ENCODE data around the gene PLAA. TPM values are rescaled to one million over a fixed set of nuclear protein-coding genes. Genes with fewer than 3 reads are reported as not detected.

PLAA gene
- total and polyA plus RNA-seq, 10 of the 15 experiments (the other 5 are each of a cell fraction or from before 2014, with no cell fraction given), result 5.6 to 42.4 (median 34.1) TPM

DNA sequence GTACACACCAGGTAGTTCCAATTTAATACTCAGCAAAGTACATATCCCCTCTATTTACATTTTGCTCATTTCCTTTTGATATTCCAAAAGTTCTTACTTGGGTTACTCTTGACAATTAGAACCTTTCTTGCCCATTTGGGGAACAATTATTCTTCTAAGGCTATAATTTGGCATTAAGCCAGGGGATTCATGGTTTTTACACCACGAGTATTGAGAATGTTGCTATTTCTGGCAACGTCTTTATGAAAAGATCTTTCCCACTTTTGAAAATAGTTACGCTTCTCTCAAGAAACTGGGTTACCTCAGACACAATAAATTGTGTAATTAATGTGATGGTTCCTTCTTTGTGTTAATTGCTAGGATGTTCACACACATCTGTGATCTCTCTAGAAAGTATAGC is 43.0 kb downstream of the PLAA start:
- Histone ChIP-seq H3K4me1 (ENCODE audit: control insufficient read depth, insufficient read depth, low read length) (no peaks in the 10 kb centered on the region), H3K4me3 (no peak overlapping the region), H2AFZ (ENCODE audit: control insufficient read depth, low read depth, low read length) (no peak overlapping the region), H3K4me2 (ENCODE audit: control insufficient read depth, insufficient read depth) (no peak overlapping the region), H3K79me2 (ENCODE audit: control insufficient read depth, insufficient read depth, low read length) (no peaks in the 10 kb centered on the region), H3K27me3 (replicated peaks in 1 of 2; ENCODE audit: control insufficient read depth in 2 of 2, insufficient read depth in 2 of 2, low read length in 1 of 2) (no peaks in the 10 kb centered on the region), H3K36me3 (ENCODE audit: control insufficient read depth in 2 of 2, insufficient read depth in 2 of 2, low read length in 1 of 2) (peaks cover 3 to 11% of the 10 kb centered on the region in 2 experiments; a peak in 3 of 4 replicates), H3K9me3 (replicated peaks; ENCODE audit: control insufficient read depth, insufficient read depth, low read length) (no peaks in the 10 kb centered on the region), H3K27ac (ENCODE audit: control insufficient read depth, insufficient read depth) (no peak overlapping the region), H3K9ac (ENCODE audit: control insufficient read depth, insufficient read depth, low read length) (no peak overlapping the region), H4K20me1 (ENCODE audit: control insufficient read depth, insufficient read depth) (no peaks in the 10 kb centered on the region)
- no peak for ATAC-seq
- ChIA-PET CTCF (no interaction called here), SMC1A (ENCODE audit: uncharacterized antibody, unreplicated experiment) (interaction anchor here (1.7 kb wide), 1 partner anchor 9 kb away, joined by 7 read pairs; no protein-coding TSS in a partner anchor), RAD21 (ENCODE audit: unreplicated experiment) (no interaction called here), POLR2A (interaction anchor here (1.1 kb wide), 1 partner anchor 13 kb away, joined by 5 read pairs; no protein-coding TSS in a partner anchor)
- intact Hi-C loops (cut with micrococcal nuclease; ENCODE audit: unreplicated experiment) (no loop called here), in situ Hi-C loops (cut with MboI) (no loop called here)
- TF ChIP-seq, protein P1, sequence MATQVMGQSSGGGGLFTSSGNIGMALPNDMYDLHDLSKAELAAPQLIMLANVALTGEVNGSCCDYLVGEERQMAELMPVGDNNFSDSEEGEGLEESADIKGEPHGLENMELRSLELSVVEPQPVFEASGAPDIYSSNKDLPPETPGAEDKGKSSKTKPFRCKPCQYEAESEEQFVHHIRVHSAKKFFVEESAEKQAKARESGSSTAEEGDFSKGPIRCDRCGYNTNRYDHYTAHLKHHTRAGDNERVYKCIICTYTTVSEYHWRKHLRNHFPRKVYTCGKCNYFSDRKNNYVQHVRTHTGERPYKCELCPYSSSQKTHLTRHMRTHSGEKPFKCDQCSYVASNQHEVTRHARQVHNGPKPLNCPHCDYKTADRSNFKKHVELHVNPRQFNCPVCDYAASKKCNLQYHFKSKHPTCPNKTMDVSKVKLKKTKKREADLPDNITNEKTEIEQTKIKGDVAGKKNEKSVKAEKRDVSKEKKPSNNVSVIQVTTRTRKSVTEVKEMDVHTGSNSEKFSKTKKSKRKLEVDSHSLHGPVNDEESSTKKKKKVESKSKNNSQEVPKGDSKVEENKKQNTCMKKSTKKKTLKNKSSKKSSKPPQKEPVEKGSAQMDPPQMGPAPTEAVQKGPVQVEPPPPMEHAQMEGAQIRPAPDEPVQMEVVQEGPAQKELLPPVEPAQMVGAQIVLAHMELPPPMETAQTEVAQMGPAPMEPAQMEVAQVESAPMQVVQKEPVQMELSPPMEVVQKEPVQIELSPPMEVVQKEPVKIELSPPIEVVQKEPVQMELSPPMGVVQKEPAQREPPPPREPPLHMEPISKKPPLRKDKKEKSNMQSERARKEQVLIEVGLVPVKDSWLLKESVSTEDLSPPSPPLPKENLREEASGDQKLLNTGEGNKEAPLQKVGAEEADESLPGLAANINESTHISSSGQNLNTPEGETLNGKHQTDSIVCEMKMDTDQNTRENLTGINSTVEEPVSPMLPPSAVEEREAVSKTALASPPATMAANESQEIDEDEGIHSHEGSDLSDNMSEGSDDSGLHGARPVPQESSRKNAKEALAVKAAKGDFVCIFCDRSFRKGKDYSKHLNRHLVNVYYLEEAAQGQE (IDR thresholded peaks at IDR 0.05; ENCODE audit: low read depth, low read length), result no peak
- TF ChIP-seq ASH2L (IDR thresholded peaks at IDR 0.05; ENCODE audit: borderline replicate concordance, low read depth), result no peak
- TF ChIP-seq PAX5 (IDR thresholded peaks at IDR 0.05; ENCODE audit: borderline replicate concordance, low read depth, low read length), result no peak
- no peak for TF ChIP-seq SPI1 (IDR thresholded peaks at IDR 0.05; ENCODE audit: borderline replicate concordance, insufficient read depth, low read depth, low read length)
- TF ChIP-seq, protein P2, sequence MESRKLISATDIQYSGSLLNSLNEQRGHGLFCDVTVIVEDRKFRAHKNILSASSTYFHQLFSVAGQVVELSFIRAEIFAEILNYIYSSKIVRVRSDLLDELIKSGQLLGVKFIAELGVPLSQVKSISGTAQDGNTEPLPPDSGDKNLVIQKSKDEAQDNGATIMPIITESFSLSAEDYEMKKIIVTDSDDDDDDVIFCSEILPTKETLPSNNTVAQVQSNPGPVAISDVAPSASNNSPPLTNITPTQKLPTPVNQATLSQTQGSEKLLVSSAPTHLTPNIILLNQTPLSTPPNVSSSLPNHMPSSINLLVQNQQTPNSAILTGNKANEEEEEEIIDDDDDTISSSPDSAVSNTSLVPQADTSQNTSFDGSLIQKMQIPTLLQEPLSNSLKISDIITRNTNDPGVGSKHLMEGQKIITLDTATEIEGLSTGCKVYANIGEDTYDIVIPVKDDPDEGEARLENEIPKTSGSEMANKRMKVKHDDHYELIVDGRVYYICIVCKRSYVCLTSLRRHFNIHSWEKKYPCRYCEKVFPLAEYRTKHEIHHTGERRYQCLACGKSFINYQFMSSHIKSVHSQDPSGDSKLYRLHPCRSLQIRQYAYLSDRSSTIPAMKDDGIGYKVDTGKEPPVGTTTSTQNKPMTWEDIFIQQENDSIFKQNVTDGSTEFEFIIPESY (IDR thresholded peaks at IDR 0.05), result no peak
- TF ChIP-seq, protein P3, sequence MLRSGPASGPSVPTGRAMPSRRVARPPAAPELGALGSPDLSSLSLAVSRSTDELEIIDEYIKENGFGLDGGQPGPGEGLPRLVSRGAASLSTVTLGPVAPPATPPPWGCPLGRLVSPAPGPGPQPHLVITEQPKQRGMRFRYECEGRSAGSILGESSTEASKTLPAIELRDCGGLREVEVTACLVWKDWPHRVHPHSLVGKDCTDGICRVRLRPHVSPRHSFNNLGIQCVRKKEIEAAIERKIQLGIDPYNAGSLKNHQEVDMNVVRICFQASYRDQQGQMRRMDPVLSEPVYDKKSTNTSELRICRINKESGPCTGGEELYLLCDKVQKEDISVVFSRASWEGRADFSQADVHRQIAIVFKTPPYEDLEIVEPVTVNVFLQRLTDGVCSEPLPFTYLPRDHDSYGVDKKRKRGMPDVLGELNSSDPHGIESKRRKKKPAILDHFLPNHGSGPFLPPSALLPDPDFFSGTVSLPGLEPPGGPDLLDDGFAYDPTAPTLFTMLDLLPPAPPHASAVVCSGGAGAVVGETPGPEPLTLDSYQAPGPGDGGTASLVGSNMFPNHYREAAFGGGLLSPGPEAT (IDR thresholded peaks at IDR 0.05; ENCODE audit: low read depth), result no peak
- no peak for TF ChIP-seq CREM (IDR thresholded peaks at IDR 0.05; ENCODE audit: low read depth)
- WGBS (ENCODE audit: insufficient coverage, insufficient replicate concordance, low lambda C conversion rate, missing lambda C conversion rate), result 67% methylated on average over 3 of the region's 3 CpGs
- no peak for FAIRE-seq
- BruUV-seq (replicated peaks), result no TSS peak
- no peak for DNase-seq (ENCODE audit: low read depth, low spot score)
